ENCODE results near the gene SLC16A10. TPM values are rescaled to one million over a fixed set of nuclear protein-coding genes. Genes with fewer than 3 reads are reported as not detected.
"Not testable (repeated sequence)": the region's sequence is repeated elsewhere in the genome, so short reads cannot be mapped to it uniquely, and the experiment has no call there.

SLC16A10 gene
- total and polyA plus RNA-seq, 5 donors from 2014 or later: 24.4 to 39.3 (median 32.0) TPM

- no peak for DNase-seq
- no peaks in the 10 kb centered on the region for H3K4me1 ChIP-seq (ENCODE audit: control insufficient read depth, insufficient read depth, low read length, poor library complexity, severe bottlenecking)
- Mint-ChIP-seq H3K9me3 (no peaks in the 10 kb centered on the region), H3K4me1 (no peaks in the 10 kb centered on the region), H3K27me3 (no peaks in the 10 kb centered on the region), H3K4me3 (no peak overlapping the region), H3K27ac (no peak overlapping the region), H3K36me3 (no peaks in the 10 kb centered on the region)
- no peak for ATAC-seq (ENCODE audit: low read depth in 2 of 2)
- H3K9me3 ChIP-seq (ENCODE audit: control insufficient read depth in 2 of 2, low read length in 2 of 2): no peaks in the 10 kb centered on the region
- no peak overlapping the region for H3K27ac ChIP-seq (ENCODE audit: insufficient read depth, low read length, poor library complexity, severe bottlenecking)
- no peak overlapping the region for H3K4me3 ChIP-seq (ENCODE audit: low read depth, low read length)
- no peaks in the 10 kb centered on the region for H3K27me3 ChIP-seq (ENCODE audit: control insufficient read depth, insufficient read depth, low read length)
- no peaks in the 10 kb centered on the region for H3K36me3 ChIP-seq (ENCODE audit: control insufficient read depth, insufficient read depth, low read length)
Measured at GRCh38 chr6:111243095-111243494, 155.8 kb downstream of the SLC16A10 start.

GRCh38 chr6:111248789-111249188 is 161.5 kb downstream of the SLC16A10 start:
- DNase-seq (no peak), ATAC-seq (ENCODE audit: low read depth in 2 of 2) (no peak)
- no peaks in the 10 kb centered on the region for H3K36me3 Mint-ChIP-seq
- H3K9me3 Mint-ChIP-seq: no peaks in the 10 kb centered on the region
- H3K4me1 ChIP-seq (ENCODE audit: control insufficient read depth, insufficient read depth, low read length, poor library complexity, severe bottlenecking): no peaks in the 10 kb centered on the region
- no peaks in the 10 kb centered on the region for H3K4me1 Mint-ChIP-seq
- H3K36me3 ChIP-seq (ENCODE audit: control insufficient read depth, insufficient read depth, low read length): no peaks in the 10 kb centered on the region
- no peak overlapping the region for H3K27ac Mint-ChIP-seq
- no peaks in the 10 kb centered on the region for H3K27me3 Mint-ChIP-seq
- H3K4me3 Mint-ChIP-seq: no peak overlapping the region
- H3K9me3 ChIP-seq (ENCODE audit: control insufficient read depth in 2 of 2, low read length in 2 of 2): no peaks in the 10 kb centered on the region
- no peaks in the 10 kb centered on the region for H3K27me3 ChIP-seq (ENCODE audit: control insufficient read depth, insufficient read depth, low read length)
- H3K4me3 ChIP-seq (ENCODE audit: low read depth, low read length): no peak overlapping the region
- H3K27ac ChIP-seq (ENCODE audit: insufficient read depth, low read length, poor library complexity, severe bottlenecking): no peak overlapping the region

GRCh38 chr6:111250791-111251354 is 163.6 kb downstream of the SLC16A10 start:
- no peaks in the 10 kb centered on the region for H3K27me3 Mint-ChIP-seq
- H3K4me1 Mint-ChIP-seq: no peaks in the 10 kb centered on the region
- no peak overlapping the region for H3K4me3 Mint-ChIP-seq
- no peak for ATAC-seq (ENCODE audit: low read depth in 2 of 2)
- H3K4me1 ChIP-seq (ENCODE audit: control insufficient read depth, insufficient read depth, low read length, poor library complexity, severe bottlenecking): no peaks in the 10 kb centered on the region
- H3K36me3 ChIP-seq (ENCODE audit: control insufficient read depth, insufficient read depth, low read length): no peaks in the 10 kb centered on the region
- no peaks in the 10 kb centered on the region for H3K9me3 ChIP-seq (ENCODE audit: control insufficient read depth in 2 of 2, low read length in 2 of 2)
- H3K4me3 ChIP-seq (ENCODE audit: low read depth, low read length): no peak overlapping the region
- H3K27ac ChIP-seq (ENCODE audit: insufficient read depth, low read length, poor library complexity, severe bottlenecking): no peak overlapping the region
- H3K9me3 Mint-ChIP-seq: peaks cover 0 to 1% (median 0%) of the 10 kb centered on the region in 7 donors
- no peak overlapping the region for H3K27ac Mint-ChIP-seq
- DNase-seq: no peak
- no peaks in the 10 kb centered on the region for H3K27me3 ChIP-seq (ENCODE audit: control insufficient read depth, insufficient read depth, low read length)
- H3K36me3 Mint-ChIP-seq: no peaks in the 10 kb centered on the region

- Histone ChIP-seq H3K4me3 (ENCODE audit: low read depth, low read length) (no peak overlapping the region), H3K9me3 (ENCODE audit: control insufficient read depth in 2 of 2, low read length in 2 of 2) (no peaks in the 10 kb centered on the region), H3K36me3 (ENCODE audit: control insufficient read depth, insufficient read depth, low read length) (no peaks in the 10 kb centered on the region), H3K27ac (ENCODE audit: insufficient read depth, low read length, poor library complexity, severe bottlenecking) (no peak overlapping the region), H3K27me3 (ENCODE audit: control insufficient read depth, insufficient read depth, low read length) (no peaks in the 10 kb centered on the region), H3K4me1 (ENCODE audit: control insufficient read depth, insufficient read depth, low read length, poor library complexity, severe bottlenecking) (no peaks in the 10 kb centered on the region)
- no peak overlapping the region for H3K4me3 Mint-ChIP-seq
- no peak overlapping the region for H3K27ac Mint-ChIP-seq
- H3K36me3 Mint-ChIP-seq: no peaks in the 10 kb centered on the region
- DNase-seq: no peak
- H3K27me3 Mint-ChIP-seq: no peaks in the 10 kb centered on the region
- H3K4me1 Mint-ChIP-seq: no peaks in the 10 kb centered on the region
- H3K9me3 Mint-ChIP-seq: peaks cover 0 to 1% (median 0%) of the 10 kb centered on the region in 7 donors
- ATAC-seq (ENCODE audit: low read depth in 2 of 2): no peak
Measured at GRCh38 chr6:111252726-111253125, 165.4 kb downstream of the SLC16A10 start.

GRCh38 chr6:111254004-111254778 is 166.9 kb downstream of the SLC16A10 start:
- no peaks in the 10 kb centered on the region for H3K36me3 ChIP-seq (ENCODE audit: control insufficient read depth, insufficient read depth, low read length)
- Mint-ChIP-seq H3K27me3 (no peaks in the 10 kb centered on the region), H3K4me3 (peak overlapping the region in 1 of 4 donors; percentile 39), H3K27ac (peak overlapping the region in 1 of 3 donors; percentile 38), H3K9me3 (peaks cover 0 to 1% (median 0%) of the 10 kb centered on the region in 7 donors), H3K4me1 (peaks cover 4 to 10% (median 6%) of the 10 kb centered on the region in 4 donors), H3K36me3 (no peaks in the 10 kb centered on the region)
- no peaks in the 10 kb centered on the region for H3K27me3 ChIP-seq (ENCODE audit: control insufficient read depth, insufficient read depth, low read length)
- no peak overlapping the region for H3K27ac ChIP-seq (ENCODE audit: insufficient read depth, low read length, poor library complexity, severe bottlenecking)
- H3K9me3 ChIP-seq (ENCODE audit: control insufficient read depth in 2 of 2, low read length in 2 of 2): no peaks in the 10 kb centered on the region
- no peak for ATAC-seq (ENCODE audit: low read depth in 2 of 2)
- no peak overlapping the region for H3K4me3 ChIP-seq (ENCODE audit: low read depth, low read length)
- H3K4me1 ChIP-seq (ENCODE audit: control insufficient read depth, insufficient read depth, low read length, poor library complexity, severe bottlenecking): peaks cover 4% of the 10 kb centered on the region
- DNase-seq: no peak

- Mint-ChIP-seq H3K27me3 (no peaks in the 10 kb centered on the region), H3K4me1 (peaks cover 4 to 10% (median 6%) of the 10 kb centered on the region in 4 donors), H3K9me3 (peaks cover 0 to 1% (median 0%) of the 10 kb centered on the region in 7 donors), H3K36me3 (no peaks in the 10 kb centered on the region), H3K27ac (no peak overlapping the region), H3K4me3 (peak overlapping the region in 1 of 4 donors; percentile 5)
- H3K9me3 ChIP-seq (ENCODE audit: control insufficient read depth in 2 of 2, low read length in 2 of 2): no peaks in the 10 kb centered on the region
- H3K27me3 ChIP-seq (ENCODE audit: control insufficient read depth, insufficient read depth, low read length): no peaks in the 10 kb centered on the region
- DNase-seq: no peak
- ATAC-seq (ENCODE audit: low read depth in 2 of 2): no peak
- no peak overlapping the region for H3K4me3 ChIP-seq (ENCODE audit: low read depth, low read length)
- no peaks in the 10 kb centered on the region for H3K36me3 ChIP-seq (ENCODE audit: control insufficient read depth, insufficient read depth, low read length)
- H3K27ac ChIP-seq (ENCODE audit: insufficient read depth, low read length, poor library complexity, severe bottlenecking): no peak overlapping the region
- H3K4me1 ChIP-seq (ENCODE audit: control insufficient read depth, insufficient read depth, low read length, poor library complexity, severe bottlenecking): peaks cover 8% of the 10 kb centered on the region
Measured at GRCh38 chr6:111254779-111255166, 167.5 kb downstream of the SLC16A10 start.

- not testable (repeated sequence) for H3K27me3 Mint-ChIP-seq; H3K4me3 Mint-ChIP-seq; H3K27ac ChIP-seq (ENCODE audit: insufficient read depth, low read length, poor library complexity, severe bottlenecking); H3K36me3 ChIP-seq (ENCODE audit: control insufficient read depth, insufficient read depth, low read length); H3K27me3 ChIP-seq (ENCODE audit: control insufficient read depth, insufficient read depth, low read length); DNase-seq; H3K9me3 Mint-ChIP-seq; H3K4me3 ChIP-seq (ENCODE audit: low read depth, low read length); ATAC-seq (ENCODE audit: low read depth in 2 of 2); H3K36me3 Mint-ChIP-seq; H3K9me3 ChIP-seq (ENCODE audit: control insufficient read depth in 2 of 2, low read length in 2 of 2); H3K27ac Mint-ChIP-seq
- peaks cover 19% of the 10 kb centered on the region for H3K4me1 ChIP-seq (ENCODE audit: control insufficient read depth, insufficient read depth, low read length, poor library complexity, severe bottlenecking)
- peaks cover 7 to 21% (median 9%) of the 10 kb centered on the region in 4 donors for H3K4me1 Mint-ChIP-seq
Measured at GRCh38 chr6:111255838-111256237, 168.5 kb downstream of the SLC16A10 start.

- Mint-ChIP-seq H3K36me3 (no peaks in the 10 kb centered on the region), H3K9me3 (peaks cover 0 to 1% (median 0%) of the 10 kb centered on the region in 7 donors), H3K27ac (no peak overlapping the region), H3K4me3 (peak overlapping the region in 1 of 4 donors; percentile 16), H3K4me1 (peaks cover 10 to 26% (median 14%) of the 10 kb centered on the region in 4 donors), H3K27me3 (no peaks in the 10 kb centered on the region)
- Histone ChIP-seq H3K27ac (ENCODE audit: insufficient read depth, low read length, poor library complexity, severe bottlenecking) (no peak overlapping the region), H3K36me3 (ENCODE audit: control insufficient read depth, insufficient read depth, low read length) (no peaks in the 10 kb centered on the region), H3K4me3 (ENCODE audit: low read depth, low read length) (no peak overlapping the region), H3K4me1 (ENCODE audit: control insufficient read depth, insufficient read depth, low read length, poor library complexity, severe bottlenecking) (peaks cover 20% of the 10 kb centered on the region), H3K9me3 (ENCODE audit: control insufficient read depth in 2 of 2, low read length in 2 of 2) (no peaks in the 10 kb centered on the region), H3K27me3 (ENCODE audit: control insufficient read depth, insufficient read depth, low read length) (no peaks in the 10 kb centered on the region)
- DNase-seq: peak in 1 of 3 donors; percentile 18
- ATAC-seq (ENCODE audit: low read depth in 2 of 2): no peak
Measured at GRCh38 chr6:111256646-111257045, 169.3 kb downstream of the SLC16A10 start.

All from CD4-positive, CD25-positive, alpha-beta regulatory T cell (primary cell).